Tibial nerve (tissue), 4 donors: Measurements from ENCODE around the gene SLX9. TPM values are rescaled to one million over a fixed set of nuclear protein-coding genes. Genes with fewer than 3 reads are reported as not detected.
A peak's percentile ranks its signal among the peaks of the same experiment; 100 is the strongest.

Experiments
- DNase-seq, 2 donors: peaks; one replicate each; pipeline ENCODE4 v3.0.0-alpha.2; 2019; ENCODE audit warnings: low spot score in 2 of 2
- H3K27ac ChIP-seq, 4 donors: fragments of 200-600 bp; sonication (generic) in 3 of 4; one replicate each; pipeline ENCODE4 v1.5.1; 2017 to 2019; ENCODE audit warnings: mild to moderate bottlenecking in 1 of 4
- H3K27me3 ChIP-seq, 2 donors: fragments of 200-600 bp; sonication (generic) in 1 of 2; one replicate each; pipeline versions ENCODE4 v1.5.1 to v1.6.0; 2017 to 2019
- H3K36me3 ChIP-seq, 3 donors: fragments of 200-600 bp; sonication (generic); one replicate each; pipeline ENCODE4 v1.5.1; 2018 to 2019
- H3K4me1 ChIP-seq, 4 donors: fragments of 200-600 bp; sonication (generic) in 3 of 4; one replicate each; pipeline ENCODE4 v1.5.1; 2017 to 2019
- H3K4me3 ChIP-seq, 4 donors: fragments of 200-600 bp; sonication (generic) in 3 of 4; one replicate each; pipeline ENCODE4 v1.5.1; 2017 to 2019; ENCODE audit warnings: mild to moderate bottlenecking in 1 of 4, moderate library complexity in 1 of 4
- H3K9me3 ChIP-seq, 4 donors: fragments of 200-600 bp; sonication (generic) in 3 of 4; one replicate each; pipeline ENCODE4 v1.5.1; 2017 to 2019
- CTCF ChIP-seq, 5 experiments: fragments of 200-600 bp in 3 of 5; fragments of 450-650 bp in 2 of 5; sonication (generic) in 3 of 5; IDR thresholded peaks; one replicate each; pipeline ENCODE4 v1.5.1; 2016 to 2019; ENCODE audit warnings: antibody characterized with exemption in 5 of 5, mild to moderate bottlenecking in 3 of 5, moderate library complexity in 2 of 5
- EP300 ChIP-seq, 2 donors: sonication (generic); formaldehyde crosslinking; IDR thresholded peaks; one replicate each; pipeline ENCODE4 v1.6.1; 2017; ENCODE audit warnings: antibody characterized with exemption in 2 of 2, mild to moderate bottlenecking in 1 of 2
- POLR2A ChIP-seq, 2 donors: fragments of 450-650 bp; IDR thresholded peaks; one replicate each; pipeline ENCODE4 v1.6.1; 2017; ENCODE audit warnings: antibody characterized with exemption in 2 of 2, mild to moderate bottlenecking in 2 of 2, moderate library complexity in 2 of 2
- WGBS, 2 donors: methylation state at CpG; one replicate each; pipeline ENCODE4 v1.1.5; 2018; 5-methylcytosine and 5-hydroxymethylcytosine counted together
- total RNA-seq, 4 donors: library from RNA; depleted of rRNA; stranded (reverse); fragments of >200 nt; gene quantifications; one replicate each; pipeline ENCODE4 v1.1.0, GENCODE V29; 2016

The SLX9 gene
- total RNA-seq, 4 donors from 2014 or later = 3.7 to 19.8 (median 13.3) TPM

GRCh38 chr21:44966135-44967081 lies 26.6 kb downstream of the SLX9 start:
- Histone ChIP-seq H3K9me3 (no peaks in the 10 kb centered on the region), H3K4me3 (no peak overlapping the region), H3K4me1 (peaks cover 0 to 57% (median 21%) of the 10 kb centered on the region in 4 donors), H3K36me3 (peaks cover 0 to 37% (median 0%) of the 10 kb centered on the region in 3 donors), H3K27me3 (no peaks in the 10 kb centered on the region), H3K27ac (peak overlapping the region in 2 of 4 donors; percentile 27 to 42)
- WGBS, 2 donors = 51 to 60% methylated on average over 22 to 30 of the region's 30 CpGs
- TF ChIP-seq CTCF (IDR thresholded peaks at IDR 0.05) (no peak), EP300 (IDR thresholded peaks at IDR 0.05) (no peak)
- DNase-seq = peak in 1 of 2 donors; percentile 28

GRCh38 chr21:44967082-44968047 lies 27.5 kb downstream of the SLX9 start:
- Histone ChIP-seq H3K9me3 (no peaks in the 10 kb centered on the region), H3K36me3 (peaks cover 0 to 41% (median 0%) of the 10 kb centered on the region in 3 donors), H3K4me3 (no peak overlapping the region), H3K27ac (peak overlapping the region in 2 of 4 donors; percentile 27 to 42), H3K4me1 (peaks cover 0 to 52% (median 19%) of the 10 kb centered on the region in 4 donors), H3K27me3 (no peaks in the 10 kb centered on the region)
- no peak for DNase-seq
- no peak for TF ChIP-seq POLR2A (IDR thresholded peaks at IDR 0.05)
- no peak for TF ChIP-seq EP300 (IDR thresholded peaks at IDR 0.05)
- TF ChIP-seq CTCF (IDR thresholded peaks at IDR 0.05) = no peak
- 70 to 84% methylated on average over 17 to 27 of the region's 38 CpGs for WGBS, 2 donors

GRCh38 chr21:44969066-44969670 lies 29.3 kb downstream of the SLX9 start:
- peaks cover 0 to 50% (median 0%) of the 10 kb centered on the region in 3 donors for H3K36me3 ChIP-seq
- DNase-seq = no peak
- H3K27me3 ChIP-seq = no peaks in the 10 kb centered on the region
- no peaks in the 10 kb centered on the region for H3K9me3 ChIP-seq
- H3K4me1 ChIP-seq = peaks cover 0 to 42% (median 12%) of the 10 kb centered on the region in 4 donors
- H3K4me3 ChIP-seq = no peak overlapping the region
- 70 to 79% methylated on average over 16 to 20 of the region's 20 CpGs for WGBS, 2 donors
- TF ChIP-seq POLR2A (IDR thresholded peaks at IDR 0.05) (no peak), CTCF (IDR thresholded peaks at IDR 0.05) (no peak), EP300 (IDR thresholded peaks at IDR 0.05) (no peak)
- H3K27ac ChIP-seq = peak overlapping the region in 1 of 4 donors; percentile 47

GRCh38 chr21:44969931-44970755 lies 30.3 kb downstream of the SLX9 start:
- H3K9me3 ChIP-seq = no peaks in the 10 kb centered on the region
- no peak overlapping the region for H3K27ac ChIP-seq
- TF ChIP-seq POLR2A (IDR thresholded peaks at IDR 0.05) (no peak), CTCF (IDR thresholded peaks at IDR 0.05) (no peak), EP300 (IDR thresholded peaks at IDR 0.05) (no peak)
- H3K36me3 ChIP-seq = peaks cover 0 to 60% (median 0%) of the 10 kb centered on the region in 3 donors
- WGBS, 2 donors = 79 to 85% methylated on average over 24 of the region's 24 CpGs
- H3K4me1 ChIP-seq = peaks cover 0 to 33% (median 11%) of the 10 kb centered on the region in 4 donors
- H3K4me3 ChIP-seq = no peak overlapping the region
- H3K27me3 ChIP-seq = no peaks in the 10 kb centered on the region
- DNase-seq = no peak
